Chondrocyte (in vitro differentiated cells): Measurements from ENCODE around the gene SLC6A8. TPM values are rescaled to one million over a fixed set of nuclear protein-coding genes. Genes with fewer than 3 reads are reported as not detected.

ENCODE experiments used
- DNase-seq: peaks from one replicate; pipeline ENCODE4 v3.0.0; 2021; ENCODE audit warnings: mixed read lengths, low spot score
- H3K27ac Mint-ChIP-seq: one replicate; pipeline ENCODE4 v1.8.0; 2021; ENCODE audit warnings: mild to moderate bottlenecking, moderate library complexity, mixed read lengths; ENCODE audit not compliant: unreplicated experiment
- H3K27me3 Mint-ChIP-seq: 2 replicates; pipeline ENCODE4 v1.8.0; 2021; ENCODE audit warnings: low read depth, mixed read lengths
- H3K36me3 Mint-ChIP-seq: 2 replicates; pipeline ENCODE4 v1.8.0; 2021; ENCODE audit warnings: low read depth, mixed read lengths
- H3K4me1 Mint-ChIP-seq: 2 replicates; pipeline ENCODE4 v1.8.0; 2021; ENCODE audit warnings: low read depth, mild to moderate bottlenecking, mixed read lengths
- H3K4me3 Mint-ChIP-seq: one replicate; pipeline ENCODE4 v1.8.0; 2021; ENCODE audit warnings: mild to moderate bottlenecking, moderate library complexity, mixed read lengths; ENCODE audit not compliant: unreplicated experiment
- H3K9me3 Mint-ChIP-seq: 2 replicates; pipeline ENCODE4 v1.8.0; 2021; ENCODE audit warnings: low read depth, mixed read lengths
- total RNA-seq: library from RNA; stranded (reverse); gene quantifications from 3 replicates; pipeline ENCODE4 v1.2.1, GENCODE V29; 2021
- TF ChIP-seq, protein P1 (sequence below): fragments of 200-600 bp; sonication (generic); IDR thresholded peaks from 2 replicates; pipeline ENCODE4 v1.5.0; 2021; ENCODE audit warnings: antibody characterized with exemption, mild to moderate bottlenecking, moderate library complexity

The SLC6A8 gene
- total RNA-seq, 1 donor from 2014 or later = 70.6 TPM

DNA sequence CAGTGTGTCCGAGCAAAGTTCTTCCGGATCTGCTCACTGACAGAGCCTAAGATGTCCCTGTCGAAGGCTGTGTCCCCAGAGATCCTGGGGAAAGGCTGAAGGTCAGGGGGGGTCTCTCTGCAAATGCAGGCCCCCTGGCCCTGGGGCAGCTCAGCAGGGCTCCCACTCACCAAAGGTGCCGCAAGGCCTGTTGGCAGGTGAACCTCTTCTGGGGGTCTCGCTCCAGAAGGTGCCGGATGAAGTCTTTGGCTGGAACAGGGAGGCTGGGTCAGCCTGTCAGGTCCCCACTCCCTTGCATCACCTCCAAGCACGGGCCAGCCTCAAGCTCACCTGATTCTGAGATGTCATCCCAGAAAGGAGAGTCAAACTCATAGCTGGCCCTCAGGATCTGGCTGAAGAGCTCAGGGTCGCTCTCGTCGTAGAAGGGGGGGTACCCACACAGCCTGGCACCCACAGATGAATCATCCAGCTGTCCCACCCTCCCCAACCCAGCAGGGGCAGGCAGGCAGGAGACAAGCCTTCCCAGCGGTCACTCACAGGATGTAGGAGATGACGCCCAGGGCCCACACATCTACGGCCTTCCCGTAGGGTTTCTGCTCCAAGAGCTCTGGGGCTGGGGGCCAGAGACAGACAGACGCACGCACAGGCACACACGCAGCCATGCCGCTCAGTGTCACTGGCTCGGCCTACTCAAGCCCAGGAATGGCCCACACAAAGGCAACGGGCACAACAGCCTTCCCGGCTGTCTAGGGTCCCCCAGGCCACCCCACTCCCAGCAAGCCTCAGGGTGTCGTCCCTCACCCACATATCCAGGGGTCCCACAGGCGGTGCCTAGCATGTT lies 16.8 kb upstream of the SLC6A8 start:
- Mint-ChIP-seq H3K36me3 (peaks cover 2% of the 10 kb centered on the region), H3K4me3 (no peak overlapping the region), H3K27me3 (peaks cover 11% of the 10 kb centered on the region), H3K27ac (no peak overlapping the region), H3K9me3 (peaks cover 7% of the 10 kb centered on the region), H3K4me1 (peaks cover 11% of the 10 kb centered on the region)
- DNase-seq = peak; percentile 75
- TF ChIP-seq, protein P1, sequence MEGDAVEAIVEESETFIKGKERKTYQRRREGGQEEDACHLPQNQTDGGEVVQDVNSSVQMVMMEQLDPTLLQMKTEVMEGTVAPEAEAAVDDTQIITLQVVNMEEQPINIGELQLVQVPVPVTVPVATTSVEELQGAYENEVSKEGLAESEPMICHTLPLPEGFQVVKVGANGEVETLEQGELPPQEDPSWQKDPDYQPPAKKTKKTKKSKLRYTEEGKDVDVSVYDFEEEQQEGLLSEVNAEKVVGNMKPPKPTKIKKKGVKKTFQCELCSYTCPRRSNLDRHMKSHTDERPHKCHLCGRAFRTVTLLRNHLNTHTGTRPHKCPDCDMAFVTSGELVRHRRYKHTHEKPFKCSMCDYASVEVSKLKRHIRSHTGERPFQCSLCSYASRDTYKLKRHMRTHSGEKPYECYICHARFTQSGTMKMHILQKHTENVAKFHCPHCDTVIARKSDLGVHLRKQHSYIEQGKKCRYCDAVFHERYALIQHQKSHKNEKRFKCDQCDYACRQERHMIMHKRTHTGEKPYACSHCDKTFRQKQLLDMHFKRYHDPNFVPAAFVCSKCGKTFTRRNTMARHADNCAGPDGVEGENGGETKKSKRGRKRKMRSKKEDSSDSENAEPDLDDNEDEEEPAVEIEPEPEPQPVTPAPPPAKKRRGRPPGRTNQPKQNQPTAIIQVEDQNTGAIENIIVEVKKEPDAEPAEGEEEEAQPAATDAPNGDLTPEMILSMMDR = no peak

DNA sequence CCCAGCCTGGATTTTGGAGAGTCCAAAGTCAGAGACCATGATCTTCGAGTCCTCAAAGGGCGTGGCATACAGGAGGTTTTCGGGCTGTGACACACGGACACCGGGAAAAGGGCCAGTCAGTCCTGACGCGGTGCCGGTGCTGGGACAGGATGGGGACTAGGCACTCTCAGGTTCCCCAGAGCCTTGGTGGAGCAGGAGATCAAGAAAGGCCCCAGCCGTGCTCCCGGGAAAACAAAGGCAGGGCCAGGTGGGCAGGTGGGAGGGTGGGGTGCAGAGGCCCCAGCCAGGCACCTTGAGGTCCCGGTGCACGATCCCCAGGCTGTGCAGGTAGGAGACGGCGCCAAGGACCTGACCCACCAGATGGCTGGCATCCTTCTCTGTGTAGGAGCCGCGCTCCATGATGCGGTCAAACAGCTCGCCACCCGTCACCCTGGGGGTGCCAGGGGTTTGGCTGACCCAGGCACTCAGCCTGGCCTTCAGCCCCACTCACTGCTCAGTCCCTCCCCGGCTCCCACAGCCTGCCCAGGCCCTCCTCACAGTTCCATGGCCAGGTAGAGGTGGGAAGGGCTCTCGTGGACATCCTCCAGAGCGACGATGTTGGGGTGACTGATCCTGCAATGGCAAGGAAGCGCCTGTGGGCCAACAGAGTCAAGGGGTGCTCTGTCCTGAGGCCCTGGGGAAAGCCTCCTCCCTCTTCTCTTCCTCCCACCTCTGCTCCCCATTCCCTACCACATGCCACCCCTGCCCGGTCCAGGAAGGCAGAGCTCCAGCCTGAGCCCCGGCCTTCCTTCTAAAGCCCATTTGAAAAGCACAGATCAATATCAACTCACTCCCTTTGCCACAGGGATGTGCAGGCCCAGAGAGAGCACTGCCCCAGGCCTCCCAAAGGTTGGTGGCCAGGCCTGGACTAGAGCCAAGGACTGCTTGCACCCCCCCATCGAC lies 15.9 kb upstream of the SLC6A8 start:
- Mint-ChIP-seq H3K27me3 (peaks cover 11% of the 10 kb centered on the region), H3K36me3 (peaks cover 2% of the 10 kb centered on the region), H3K9me3 (peaks cover 6% of the 10 kb centered on the region), H3K4me1 (peaks cover 11% of the 10 kb centered on the region), H3K27ac (no peak overlapping the region), H3K4me3 (no peak overlapping the region)
- TF ChIP-seq, protein P1 = no peak
- DNase-seq = peak; percentile 83

DNA sequence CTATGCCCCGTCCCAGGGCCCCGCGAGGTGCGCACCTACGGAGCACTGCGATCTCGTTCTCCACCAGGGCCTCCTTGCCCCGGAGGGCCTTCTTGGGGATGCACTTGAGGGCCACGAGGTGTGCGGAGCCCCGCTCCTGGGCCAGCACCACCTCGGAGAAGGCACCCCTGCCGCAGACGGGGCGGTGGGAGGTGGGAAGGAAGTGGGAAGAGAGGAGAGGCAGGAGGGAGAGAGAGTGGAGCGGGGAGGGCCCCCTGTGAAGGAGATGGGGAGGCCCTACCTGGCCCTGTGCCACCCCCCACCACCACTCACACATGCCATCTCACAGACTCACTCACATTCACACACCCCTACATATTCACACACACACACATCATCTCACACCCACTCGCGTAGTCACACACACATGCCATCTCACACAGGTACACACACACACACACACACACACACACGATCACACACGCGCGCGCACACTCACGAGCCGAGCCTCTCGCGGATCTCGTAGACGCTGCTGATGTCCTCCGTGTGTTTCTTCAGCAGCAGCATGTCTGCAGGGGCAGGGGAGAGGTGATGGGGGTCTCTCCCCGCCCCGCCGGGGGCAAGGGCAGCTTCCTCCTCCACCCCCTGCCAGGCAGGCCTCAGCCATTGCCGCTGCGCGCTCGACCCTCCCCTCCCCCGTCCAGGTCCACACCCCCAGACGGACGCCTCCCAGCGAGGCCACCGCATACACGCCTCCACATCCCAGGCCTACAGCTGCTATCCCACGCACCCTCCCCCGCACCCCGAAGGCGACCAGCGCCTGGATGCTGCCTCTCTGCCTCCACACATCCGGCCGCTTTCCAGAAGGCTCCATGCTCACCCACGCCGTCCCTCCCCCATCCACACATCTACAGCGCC lies 14.9 kb upstream of the SLC6A8 start:
- Mint-ChIP-seq H3K27me3 (peaks cover 10% of the 10 kb centered on the region), H3K9me3 (peaks cover 6% of the 10 kb centered on the region), H3K27ac (no peak overlapping the region), H3K36me3 (peaks cover 2% of the 10 kb centered on the region), H3K4me3 (peak overlapping the region; percentile 41), H3K4me1 (peaks cover 9% of the 10 kb centered on the region)
- DNase-seq = peak; percentile 90
- TF ChIP-seq, protein P1 = no peak

DNA sequence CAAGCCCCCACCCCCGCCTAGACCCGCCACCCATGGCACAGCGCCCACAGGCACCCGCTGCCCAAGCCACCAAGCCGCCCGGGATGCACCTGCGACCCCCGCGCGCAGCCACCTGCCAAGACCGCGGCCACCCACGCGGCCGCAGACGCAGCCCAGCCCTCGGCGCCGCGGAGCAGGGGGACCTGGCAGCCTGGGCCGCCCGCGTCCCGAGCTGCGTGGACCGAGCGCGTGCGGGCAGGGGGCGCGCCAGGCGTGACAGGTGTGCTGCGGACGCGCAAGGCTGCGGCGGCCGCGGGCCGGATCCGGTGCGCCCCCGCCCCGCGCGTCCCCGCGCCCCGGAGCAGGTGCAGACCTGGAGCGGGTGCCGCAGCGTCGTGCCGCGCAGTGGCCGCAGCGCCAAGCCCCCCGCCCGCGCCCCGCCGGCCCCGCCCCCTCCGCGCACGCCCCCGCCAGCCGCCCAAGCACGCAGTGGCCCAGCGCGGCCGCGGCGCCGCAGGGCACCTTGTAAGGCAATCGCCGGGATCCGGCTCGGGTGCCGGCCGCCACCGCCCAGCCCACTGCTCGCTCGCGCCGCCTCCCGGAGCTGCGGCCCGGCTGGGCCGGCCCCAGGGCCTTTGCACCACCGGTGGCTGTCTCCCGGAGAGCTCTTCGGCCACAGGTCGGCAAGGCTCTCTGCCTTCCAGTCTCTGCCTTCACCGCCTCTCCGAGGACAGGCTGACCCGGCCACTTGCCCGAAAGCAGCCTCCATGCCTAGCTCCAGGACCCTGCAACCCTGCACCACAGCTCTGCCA lies 14.1 kb upstream of the SLC6A8 start, which contains the start of gene PNCK:
Gene PNCK (minus strand): TSS at position 386 of the 791 bp plus-strand sequence. CDS start 737 bp downstream, outside the sequence.
- Mint-ChIP-seq H3K4me1 (peaks cover 6% of the 10 kb centered on the region), H3K27ac (no peak within 1 kb of the TSS), H3K36me3 (peaks cover 2% of the 10 kb centered on the region), H3K9me3 (peaks cover 6% of the 10 kb centered on the region), H3K27me3 (peaks cover 9% of the 10 kb centered on the region), H3K4me3 (peak within 1 kb of the TSS; percentile 41)
- peak; percentile 74 for DNase-seq
- TF ChIP-seq, protein P1 = no peak
